ENCODE results near the gene SSH2. TPM values are rescaled to one million over a fixed set of nuclear protein-coding genes. Genes with fewer than 3 reads are reported as not detected.

SSH2 gene
- total and polyA plus RNA-seq, 4 donors, result 7.5 to 14.1 (median 11.2) TPM

DNA sequence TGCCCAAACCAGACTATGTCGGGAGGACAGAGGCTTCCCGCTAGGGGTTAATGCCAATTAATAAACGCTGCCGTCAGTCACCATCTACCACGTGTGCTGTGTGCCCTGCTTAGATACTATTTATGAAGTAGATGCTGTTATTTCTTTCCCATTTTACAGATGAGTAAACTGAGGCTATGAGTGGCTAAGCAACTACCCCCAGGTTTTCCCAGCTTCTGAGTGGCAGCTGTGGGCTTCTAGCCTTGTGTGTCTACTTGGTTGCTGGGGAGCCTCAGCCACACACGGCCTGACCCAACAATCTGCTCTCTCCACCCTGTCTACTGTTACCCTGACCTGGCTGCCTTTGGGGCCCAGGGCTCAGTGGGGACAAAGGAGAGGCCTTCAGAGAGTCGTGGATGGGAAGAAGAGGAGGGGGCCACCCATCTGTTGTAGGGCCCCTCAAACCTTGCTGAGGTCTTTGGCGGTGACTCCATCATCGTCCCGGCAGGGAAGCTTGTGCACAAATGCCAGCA is 347.7 kb downstream of the SSH2 start:
- Histone ChIP-seq H3K27me3 (ENCODE audit: control insufficient read depth in 4 of 4, insufficient read depth in 4 of 4, low read length in 3 of 4) (no peaks in the 10 kb centered on the region), H3K4me3 (ENCODE audit: low read depth in 1 of 3, low read length in 3 of 3) (no peak overlapping the region), H3K27ac (ENCODE audit: low read depth in 1 of 2, low read length in 2 of 2) (no peak overlapping the region), H3K9me3 (ENCODE audit: control insufficient read depth in 4 of 4, low read length in 3 of 4) (no peaks in the 10 kb centered on the region), H3K4me1 (ENCODE audit: control insufficient read depth in 4 of 4, insufficient read depth in 4 of 4, low read length in 3 of 4) (peaks cover 0 to 5% (median 1%) of the 10 kb centered on the region in 4 donors), H3K9ac (ENCODE audit: low read depth in 1 of 2, low read length in 2 of 2) (no peak overlapping the region), H3K36me3 (ENCODE audit: control insufficient read depth in 4 of 4, insufficient read depth in 3 of 4, low read depth in 1 of 4, low read length in 3 of 4) (peaks cover 0 to 11% (median 3%) of the 10 kb centered on the region in 4 donors)
- 95% methylated on average over 10 of the region's 10 CpGs for WGBS
- TF ChIP-seq, protein P1, sequence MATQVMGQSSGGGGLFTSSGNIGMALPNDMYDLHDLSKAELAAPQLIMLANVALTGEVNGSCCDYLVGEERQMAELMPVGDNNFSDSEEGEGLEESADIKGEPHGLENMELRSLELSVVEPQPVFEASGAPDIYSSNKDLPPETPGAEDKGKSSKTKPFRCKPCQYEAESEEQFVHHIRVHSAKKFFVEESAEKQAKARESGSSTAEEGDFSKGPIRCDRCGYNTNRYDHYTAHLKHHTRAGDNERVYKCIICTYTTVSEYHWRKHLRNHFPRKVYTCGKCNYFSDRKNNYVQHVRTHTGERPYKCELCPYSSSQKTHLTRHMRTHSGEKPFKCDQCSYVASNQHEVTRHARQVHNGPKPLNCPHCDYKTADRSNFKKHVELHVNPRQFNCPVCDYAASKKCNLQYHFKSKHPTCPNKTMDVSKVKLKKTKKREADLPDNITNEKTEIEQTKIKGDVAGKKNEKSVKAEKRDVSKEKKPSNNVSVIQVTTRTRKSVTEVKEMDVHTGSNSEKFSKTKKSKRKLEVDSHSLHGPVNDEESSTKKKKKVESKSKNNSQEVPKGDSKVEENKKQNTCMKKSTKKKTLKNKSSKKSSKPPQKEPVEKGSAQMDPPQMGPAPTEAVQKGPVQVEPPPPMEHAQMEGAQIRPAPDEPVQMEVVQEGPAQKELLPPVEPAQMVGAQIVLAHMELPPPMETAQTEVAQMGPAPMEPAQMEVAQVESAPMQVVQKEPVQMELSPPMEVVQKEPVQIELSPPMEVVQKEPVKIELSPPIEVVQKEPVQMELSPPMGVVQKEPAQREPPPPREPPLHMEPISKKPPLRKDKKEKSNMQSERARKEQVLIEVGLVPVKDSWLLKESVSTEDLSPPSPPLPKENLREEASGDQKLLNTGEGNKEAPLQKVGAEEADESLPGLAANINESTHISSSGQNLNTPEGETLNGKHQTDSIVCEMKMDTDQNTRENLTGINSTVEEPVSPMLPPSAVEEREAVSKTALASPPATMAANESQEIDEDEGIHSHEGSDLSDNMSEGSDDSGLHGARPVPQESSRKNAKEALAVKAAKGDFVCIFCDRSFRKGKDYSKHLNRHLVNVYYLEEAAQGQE (IDR thresholded peaks at IDR 0.05), result no peak
- TF ChIP-seq, protein P2, sequence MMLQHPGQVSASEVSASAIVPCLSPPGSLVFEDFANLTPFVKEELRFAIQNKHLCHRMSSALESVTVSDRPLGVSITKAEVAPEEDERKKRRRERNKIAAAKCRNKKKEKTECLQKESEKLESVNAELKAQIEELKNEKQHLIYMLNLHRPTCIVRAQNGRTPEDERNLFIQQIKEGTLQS (IDR thresholded peaks at IDR 0.05), result no peak
- TF ChIP-seq EGR1 (IDR thresholded peaks at IDR 0.05; ENCODE audit: low read depth in 2 of 2) (no peak), GABPA (IDR thresholded peaks at IDR 0.05 in 1 of 2, conservative IDR thresholded peaks at IDR 0.05 in 1 of 2) (no peak), NR2F2 (IDR thresholded peaks at IDR 0.05) (no peak), HNF4A (conservative IDR thresholded peaks at IDR 0.05) (no peak), JUND (IDR thresholded peaks at IDR 0.05) (no peak), RAD21 (IDR thresholded peaks at IDR 0.05) (no peak)
- DNase-seq (ENCODE audit: low spot score), result no peak

DNA sequence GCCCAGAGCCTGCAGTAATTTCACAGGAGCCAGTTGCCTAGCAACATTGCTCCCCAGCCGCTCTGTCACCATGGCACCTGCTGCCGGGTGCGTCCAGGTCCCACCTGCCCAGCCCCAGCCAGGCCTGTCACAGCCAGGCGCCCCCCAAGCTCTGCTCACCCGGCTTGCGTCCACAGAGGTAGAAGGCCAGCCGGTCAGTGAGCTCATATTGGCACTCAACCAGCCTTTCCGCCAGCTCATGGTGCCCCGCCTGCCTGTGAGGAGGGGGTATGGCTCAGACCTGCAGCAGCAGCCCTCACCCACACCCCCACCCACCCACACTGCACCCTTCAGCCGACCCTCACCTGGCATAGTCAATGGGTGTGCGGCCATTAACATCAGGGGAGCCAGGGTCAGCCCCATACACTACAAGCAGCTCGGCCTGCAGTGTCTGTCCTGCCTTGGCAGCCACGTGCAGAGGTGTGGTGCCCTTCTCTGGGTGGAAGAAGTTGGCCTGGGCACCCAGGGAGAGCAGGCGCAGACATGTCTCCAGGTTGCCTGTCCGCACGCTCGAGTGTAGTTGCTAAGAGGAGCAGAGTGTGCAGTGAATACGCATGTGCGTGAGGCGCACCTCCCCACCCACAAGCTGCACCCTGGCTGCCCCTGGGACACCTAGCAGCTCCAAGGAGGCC is 348.3 kb downstream of the SSH2 start:
- WGBS, result 89% methylated on average over 20 of the region's 20 CpGs
- Histone ChIP-seq H3K36me3 (ENCODE audit: control insufficient read depth in 4 of 4, insufficient read depth in 3 of 4, low read depth in 1 of 4, low read length in 3 of 4) (peaks cover 0 to 15% (median 3%) of the 10 kb centered on the region in 4 donors), H3K27me3 (ENCODE audit: control insufficient read depth in 4 of 4, insufficient read depth in 4 of 4, low read length in 3 of 4) (no peaks in the 10 kb centered on the region), H3K4me1 (ENCODE audit: control insufficient read depth in 4 of 4, insufficient read depth in 4 of 4, low read length in 3 of 4) (peaks cover 0 to 3% (median 0%) of the 10 kb centered on the region in 4 donors), H3K9me3 (ENCODE audit: control insufficient read depth in 4 of 4, low read length in 3 of 4) (no peaks in the 10 kb centered on the region), H3K4me3 (ENCODE audit: low read depth in 1 of 3, low read length in 3 of 3) (no peak overlapping the region), H3K27ac (ENCODE audit: low read depth in 1 of 2, low read length in 2 of 2) (no peak overlapping the region), H3K9ac (ENCODE audit: low read depth in 1 of 2, low read length in 2 of 2) (no peak overlapping the region)
- TF ChIP-seq FOXA2 (IDR thresholded peaks at IDR 0.05) (no peak), HNF4G (IDR thresholded peaks at IDR 0.05) (no peak)
- TF ChIP-seq, protein P3, sequence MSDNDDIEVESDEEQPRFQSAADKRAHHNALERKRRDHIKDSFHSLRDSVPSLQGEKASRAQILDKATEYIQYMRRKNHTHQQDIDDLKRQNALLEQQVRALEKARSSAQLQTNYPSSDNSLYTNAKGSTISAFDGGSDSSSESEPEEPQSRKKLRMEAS (IDR thresholded peaks at IDR 0.05), result no peak
- DNase-seq (ENCODE audit: low spot score), result no peak

DNA sequence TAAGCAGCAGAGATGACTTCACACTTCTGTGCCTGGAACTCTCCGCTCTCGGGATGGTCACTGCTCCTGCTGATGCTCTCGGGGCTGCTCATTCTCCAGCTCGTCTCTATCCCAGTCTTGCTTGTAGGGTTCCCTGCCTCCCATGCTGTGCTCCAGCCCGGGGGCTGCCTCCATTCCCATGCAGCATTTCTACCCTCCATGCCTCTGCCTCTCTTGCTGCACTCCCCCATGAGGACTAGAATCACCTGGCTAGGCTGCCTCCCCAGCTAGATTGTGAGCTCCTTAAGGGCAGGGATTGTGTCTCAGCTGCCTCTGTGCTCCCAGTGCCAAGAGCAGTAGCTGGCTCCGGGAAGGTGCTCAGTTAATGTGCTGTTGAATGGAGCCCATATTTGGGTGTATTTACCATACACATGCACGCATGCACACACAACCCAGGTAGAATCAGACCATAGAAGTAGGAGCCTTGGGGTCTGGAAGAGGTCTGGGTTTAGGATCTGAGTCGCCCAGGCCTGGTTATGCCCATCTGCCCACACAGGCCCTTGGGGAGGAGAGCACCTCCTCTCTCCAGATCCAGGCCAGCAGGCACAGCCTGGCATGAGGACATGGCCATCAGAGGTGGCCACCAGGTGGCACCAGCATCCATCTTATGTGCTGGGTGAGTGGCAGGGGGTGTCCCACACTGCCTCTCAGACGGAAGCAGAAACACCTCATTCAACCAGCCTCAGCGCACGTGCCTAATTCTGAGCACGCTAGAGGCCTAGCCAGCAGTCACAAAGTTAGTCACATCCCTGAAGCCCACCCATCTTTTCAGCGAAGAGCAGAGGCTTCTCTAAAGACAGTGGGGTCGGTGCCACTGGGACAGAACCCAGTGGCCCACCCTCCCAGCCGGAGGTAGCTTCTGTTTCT is 349.9 kb downstream of the SSH2 start:
- 62% methylated on average over 15 of the region's 15 CpGs for WGBS
- DNase-seq (ENCODE audit: low spot score), result peak; percentile 76
- Histone ChIP-seq H3K4me1 (ENCODE audit: control insufficient read depth in 4 of 4, insufficient read depth in 4 of 4, low read length in 3 of 4) (peaks cover 2 to 4% (median 4%) of the 10 kb centered on the region in 4 donors), H3K9ac (ENCODE audit: low read depth in 1 of 2, low read length in 2 of 2) (no peak overlapping the region), H3K4me3 (ENCODE audit: low read depth in 1 of 3, low read length in 3 of 3) (no peak overlapping the region), H3K27ac (ENCODE audit: low read depth in 1 of 2, low read length in 2 of 2) (no peak overlapping the region), H3K9me3 (ENCODE audit: control insufficient read depth in 4 of 4, low read length in 3 of 4) (no peaks in the 10 kb centered on the region), H3K36me3 (ENCODE audit: control insufficient read depth in 4 of 4, insufficient read depth in 3 of 4, low read depth in 1 of 4, low read length in 3 of 4) (peaks cover 0 to 25% (median 5%) of the 10 kb centered on the region in 4 donors), H3K27me3 (ENCODE audit: control insufficient read depth in 4 of 4, insufficient read depth in 4 of 4, low read length in 3 of 4) (no peaks in the 10 kb centered on the region)
- TF ChIP-seq, protein P4, sequence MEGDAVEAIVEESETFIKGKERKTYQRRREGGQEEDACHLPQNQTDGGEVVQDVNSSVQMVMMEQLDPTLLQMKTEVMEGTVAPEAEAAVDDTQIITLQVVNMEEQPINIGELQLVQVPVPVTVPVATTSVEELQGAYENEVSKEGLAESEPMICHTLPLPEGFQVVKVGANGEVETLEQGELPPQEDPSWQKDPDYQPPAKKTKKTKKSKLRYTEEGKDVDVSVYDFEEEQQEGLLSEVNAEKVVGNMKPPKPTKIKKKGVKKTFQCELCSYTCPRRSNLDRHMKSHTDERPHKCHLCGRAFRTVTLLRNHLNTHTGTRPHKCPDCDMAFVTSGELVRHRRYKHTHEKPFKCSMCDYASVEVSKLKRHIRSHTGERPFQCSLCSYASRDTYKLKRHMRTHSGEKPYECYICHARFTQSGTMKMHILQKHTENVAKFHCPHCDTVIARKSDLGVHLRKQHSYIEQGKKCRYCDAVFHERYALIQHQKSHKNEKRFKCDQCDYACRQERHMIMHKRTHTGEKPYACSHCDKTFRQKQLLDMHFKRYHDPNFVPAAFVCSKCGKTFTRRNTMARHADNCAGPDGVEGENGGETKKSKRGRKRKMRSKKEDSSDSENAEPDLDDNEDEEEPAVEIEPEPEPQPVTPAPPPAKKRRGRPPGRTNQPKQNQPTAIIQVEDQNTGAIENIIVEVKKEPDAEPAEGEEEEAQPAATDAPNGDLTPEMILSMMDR (IDR thresholded peaks at IDR 0.05; ENCODE audit: low read depth, low read length, missing input control), result peak; percentile 87
- TF ChIP-seq TAF1 (conservative IDR thresholded peaks at IDR 0.05) (no peak), RAD21 (IDR thresholded peaks at IDR 0.05) (peak; percentile 91 to 96)
